Right lobe of liver (tissue), 6 donors: ENCODE data around the gene DBF4B. TPM values are rescaled to one million over a fixed set of nuclear protein-coding genes. Genes with fewer than 3 reads are reported as not detected.

ENCODE experiments used
- ATAC-seq, 4 donors: fragments of 200-7000 bp; cut with Tn5 transposase; one replicate each; pipeline ENCODE4 v1.9.1; 2020; ENCODE audit warnings: mild to moderate bottlenecking in 4 of 4, moderate library complexity in 4 of 4
- DNase-seq, 3 donors: peaks; one replicate each; pipeline ENCODE4 v3.0.0-alpha.2; 2020
- H3K27ac ChIP-seq, 3 donors: fragments of 200-600 bp; one replicate each; pipeline ENCODE4 v1.8.0; 2022
- H3K27me3 ChIP-seq, 2 donors: fragments of 200-600 bp; one replicate each; pipeline ENCODE4 v1.8.0; 2022
- H3K36me3 ChIP-seq, 4 donors: fragments of 200-600 bp; sonication (generic) in 1 of 4; one replicate each; pipeline versions ENCODE4 v1.5.1 to v1.8.0; 2017 to 2022; ENCODE audit warnings: control low read depth in 1 of 4
- H3K4me1 ChIP-seq, 4 donors: fragments of 200-600 bp; sonication (generic) in 1 of 4; one replicate each; pipeline versions ENCODE4 v1.5.1 to v1.8.0; 2017 to 2022; ENCODE audit warnings: control low read depth in 1 of 4
- H3K4me3 ChIP-seq, 3 donors: fragments of 200-600 bp; one replicate each; pipeline ENCODE4 v1.8.0; 2022
- H3K9me3 ChIP-seq, 4 donors: fragments of 200-600 bp; sonication (generic) in 1 of 4; one replicate each; pipeline versions ENCODE4 v1.5.1 to v1.8.0; 2017 to 2022; ENCODE audit warnings: control low read depth in 1 of 4
- POLR2A ChIP-seq: fragments of 450-650 bp; IDR thresholded peaks from one replicate; pipeline ENCODE4 v1.6.1; 2017; ENCODE audit warnings: antibody characterized with exemption, mild to moderate bottlenecking
- WGBS: methylation state at CpG from one replicate; pipeline ENCODE4 v1.1.6; 2018; ENCODE audit warnings: low coverage, low lambda C conversion rate; ENCODE audit not compliant: insufficient coverage; ENCODE audit errors: missing lambda C conversion rate; 5-methylcytosine and 5-hydroxymethylcytosine counted together
- intact Hi-C, 2 donors: fragments of 100-400 bp; cut with DNase I; formaldehyde crosslinking; loops; one replicate each; pipeline versions ENCODE4 v1.11.2 to v1.14.1; 2022
- long read RNA-seq: library from polyadenylated mRNA; unstranded; transcript quantifications from one replicate; pipeline ENCODE4 v2.0.0, GENCODE V29; 2019
- total RNA-seq, 6 experiments: library from RNA; depleted of rRNA in 2 of 6; stranded (reverse); fragments of >200 nt in 2 of 6; fragmentation: NEBNext Ultra II Directional in 3 of 6; extraction: Animal tissue kit (Norgen Biotek cat#: 25700) in 3 of 6; gene quantifications; one replicate each; pipeline versions ENCODE4 v1.1.0 to v1.2.4, GENCODE V29; 2016 to 2023
- TF ChIP-seq, protein P1 (sequence below), 4 donors: fragments of 200-600 bp in 3 of 4; fragments of 450-650 bp in 1 of 4; IDR thresholded peaks; one replicate each; pipeline versions ENCODE4 v1.5.1 to v1.8.0; 2016 to 2022; ENCODE audit warnings: antibody characterized with exemption in 4 of 4, mild to moderate bottlenecking in 2 of 4
- donor health status: DM: no; HTN: yes; CAD: no.
- donor health status: DM: no; HTN: no; CAD: no.
- donor health status: DM: no; HTN: no; CAD: no.
- donor health status: DM: no; HTN: yes; CAD: no.
- donor health status: DM: no; HTN: yes; CAD: no.

DBF4B gene, protein sequence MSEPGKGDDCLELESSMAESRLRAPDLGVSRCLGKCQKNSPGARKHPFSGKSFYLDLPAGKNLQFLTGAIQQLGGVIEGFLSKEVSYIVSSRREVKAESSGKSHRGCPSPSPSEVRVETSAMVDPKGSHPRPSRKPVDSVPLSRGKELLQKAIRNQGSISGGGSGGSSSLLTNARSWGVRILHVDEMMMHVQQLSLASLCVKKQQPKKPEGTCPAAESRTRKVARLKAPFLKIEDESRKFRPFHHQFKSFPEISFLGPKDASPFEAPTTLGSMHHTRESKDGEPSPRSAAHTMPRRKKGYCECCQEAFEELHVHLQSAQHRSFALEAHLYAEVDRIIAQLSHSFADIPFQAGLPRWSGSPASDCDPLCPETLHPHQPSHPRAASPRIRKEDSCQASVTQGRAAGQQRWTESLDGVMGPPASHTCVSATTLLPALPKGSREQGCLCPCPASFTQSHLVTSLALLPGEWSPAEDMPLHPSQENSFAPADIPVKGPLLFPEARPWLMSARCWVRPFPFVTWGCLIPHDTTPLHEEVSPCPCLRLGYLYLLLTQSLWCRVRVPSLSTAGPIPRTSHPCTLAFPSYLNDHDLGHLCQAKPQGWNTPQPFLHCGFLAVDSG
- total RNA-seq, result 1 to 10 TPM in 5 of 6 experiments, under 1 TPM in 1; 0.81 to 2.3 (median 1.7) TPM
- long read RNA-seq, result 0 reads

DNA sequence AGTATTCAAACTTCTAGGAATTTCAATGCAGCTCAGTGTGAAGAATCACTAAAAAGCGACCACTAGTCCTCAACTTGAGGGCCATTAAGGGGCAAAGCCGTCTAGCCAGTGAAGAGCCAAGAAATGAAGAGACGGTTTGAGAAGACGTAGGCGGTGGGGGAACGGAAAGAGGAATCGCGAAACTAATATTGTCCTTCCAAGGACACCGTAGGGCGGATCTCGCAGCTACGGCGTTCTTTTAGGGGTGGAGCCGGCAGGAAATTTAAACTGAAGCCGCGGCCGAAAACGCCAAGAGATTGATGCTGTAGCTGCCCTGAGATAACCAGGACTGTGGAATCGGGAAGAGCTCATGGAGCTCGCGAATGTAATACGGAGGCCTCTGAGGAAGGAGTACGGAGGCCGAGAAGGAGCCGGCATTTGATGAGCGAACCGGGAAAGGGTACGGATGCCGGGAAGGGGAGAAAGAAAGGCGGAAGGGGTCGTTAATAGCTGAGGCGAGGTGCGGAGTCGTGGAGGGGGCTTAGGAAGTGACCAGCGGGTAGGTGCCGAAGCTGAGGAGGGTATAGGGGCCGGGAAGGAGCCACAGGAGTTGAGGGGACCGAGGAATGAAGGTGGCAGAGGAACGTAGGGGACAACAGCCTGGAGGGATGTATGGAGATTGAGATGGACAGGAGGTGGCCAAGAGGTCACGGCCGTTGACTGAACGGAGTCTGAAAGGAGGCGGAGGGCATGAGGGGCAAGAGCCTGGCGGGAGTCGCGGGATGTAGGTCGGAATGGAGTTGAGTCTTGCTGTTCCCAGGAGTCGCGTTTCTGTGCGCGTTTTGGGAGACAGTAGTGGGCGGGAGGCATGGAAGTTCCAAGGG is at the start of gene DBF4B:
Gene DBF4B (plus strand): TSS at position 265 of the 863 bp plus-strand sequence. CDS start 156 bp downstream, at position 421.
- DNase-seq, result peak; percentile 70 to 86 (median 78)

DNA sequence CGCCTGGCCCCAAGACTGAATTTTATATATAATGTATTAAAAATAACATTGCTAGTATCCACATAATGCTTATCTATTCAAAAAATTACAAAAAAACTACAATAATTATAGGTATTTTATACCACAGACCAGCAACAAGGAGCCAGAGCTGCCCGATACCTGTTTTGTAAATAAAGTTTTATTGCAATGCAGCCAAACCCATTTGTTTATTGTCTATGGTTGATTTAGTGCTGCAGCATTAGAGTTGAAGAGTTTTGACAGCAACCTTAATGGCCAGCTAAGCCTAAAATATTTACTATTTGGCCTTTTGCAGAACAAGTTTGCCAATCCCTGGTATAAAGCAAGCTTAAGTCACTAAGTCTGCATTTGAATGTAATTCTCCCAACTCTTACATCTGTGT is 46.6 kb upstream of the DBF4B start:
- Histone ChIP-seq H3K4me3 (no peak overlapping the region), H3K36me3 (no peaks in the 10 kb centered on the region), H3K27ac (no peak overlapping the region), H3K9me3 (no peaks in the 10 kb centered on the region), H3K4me1 (no peaks in the 10 kb centered on the region), H3K27me3 (peaks cover 0 to 8% of the 10 kb centered on the region in 2 donors)
- 85% methylated on average over 2 of the region's 2 CpGs for WGBS
- TF ChIP-seq POLR2A, result no peak
- intact Hi-C loops, result no loop called here
- ATAC-seq (no peak), DNase-seq (no peak)

More for the DNA sequence above, at the start of gene DBF4B:
- H3K4me3 ChIP-seq, result peak within 1 kb of the TSS; percentile 50 to 86 (median 79)
- TF ChIP-seq, protein P1, sequence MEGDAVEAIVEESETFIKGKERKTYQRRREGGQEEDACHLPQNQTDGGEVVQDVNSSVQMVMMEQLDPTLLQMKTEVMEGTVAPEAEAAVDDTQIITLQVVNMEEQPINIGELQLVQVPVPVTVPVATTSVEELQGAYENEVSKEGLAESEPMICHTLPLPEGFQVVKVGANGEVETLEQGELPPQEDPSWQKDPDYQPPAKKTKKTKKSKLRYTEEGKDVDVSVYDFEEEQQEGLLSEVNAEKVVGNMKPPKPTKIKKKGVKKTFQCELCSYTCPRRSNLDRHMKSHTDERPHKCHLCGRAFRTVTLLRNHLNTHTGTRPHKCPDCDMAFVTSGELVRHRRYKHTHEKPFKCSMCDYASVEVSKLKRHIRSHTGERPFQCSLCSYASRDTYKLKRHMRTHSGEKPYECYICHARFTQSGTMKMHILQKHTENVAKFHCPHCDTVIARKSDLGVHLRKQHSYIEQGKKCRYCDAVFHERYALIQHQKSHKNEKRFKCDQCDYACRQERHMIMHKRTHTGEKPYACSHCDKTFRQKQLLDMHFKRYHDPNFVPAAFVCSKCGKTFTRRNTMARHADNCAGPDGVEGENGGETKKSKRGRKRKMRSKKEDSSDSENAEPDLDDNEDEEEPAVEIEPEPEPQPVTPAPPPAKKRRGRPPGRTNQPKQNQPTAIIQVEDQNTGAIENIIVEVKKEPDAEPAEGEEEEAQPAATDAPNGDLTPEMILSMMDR (IDR thresholded peaks at IDR 0.05), result peak in 1 of 4 donors; percentile 21
- no peak for TF ChIP-seq POLR2A
- peak; percentile 89 to 98 (median 98) for ATAC-seq
- no peaks in the 10 kb centered on the region for H3K9me3 ChIP-seq
- WGBS, result under 1% methylated on average over 52 of the region's 52 CpGs
- intact Hi-C loops, result no loop called here
- H3K4me1 ChIP-seq, result peaks cover 0 to 10% (median 3%) of the 10 kb centered on the region in 4 donors
- peak within 1 kb of the TSS in 2 of 3 donors; percentile 2 to 14 for H3K27ac ChIP-seq
- no peaks in the 10 kb centered on the region for H3K36me3 ChIP-seq
- no peaks in the 10 kb centered on the region for H3K27me3 ChIP-seq

DNA sequence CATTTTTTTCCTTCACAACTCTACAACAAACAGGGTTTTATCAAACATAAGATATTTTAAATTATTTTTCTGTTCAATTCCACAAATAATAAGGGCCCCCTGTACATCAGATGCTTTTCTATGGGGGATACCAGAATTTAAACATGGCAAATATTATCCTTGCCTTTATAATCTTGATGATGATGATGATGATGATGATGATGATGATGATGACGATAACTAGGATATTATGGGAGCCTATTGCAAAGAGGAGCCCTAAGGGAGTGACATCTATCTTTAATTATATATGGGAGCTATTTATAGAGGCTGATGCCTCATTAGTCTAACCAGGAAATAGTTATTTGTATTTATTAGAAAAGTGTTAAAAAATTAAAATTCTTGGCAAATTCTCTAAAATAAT is 45.4 kb upstream of the DBF4B start:
- TF ChIP-seq, protein P1 (IDR thresholded peaks at IDR 0.05), result no peak
- TF ChIP-seq POLR2A, result no peak
- WGBS, result 50% methylated on average over 1 of the region's 1 CpG

DNA sequence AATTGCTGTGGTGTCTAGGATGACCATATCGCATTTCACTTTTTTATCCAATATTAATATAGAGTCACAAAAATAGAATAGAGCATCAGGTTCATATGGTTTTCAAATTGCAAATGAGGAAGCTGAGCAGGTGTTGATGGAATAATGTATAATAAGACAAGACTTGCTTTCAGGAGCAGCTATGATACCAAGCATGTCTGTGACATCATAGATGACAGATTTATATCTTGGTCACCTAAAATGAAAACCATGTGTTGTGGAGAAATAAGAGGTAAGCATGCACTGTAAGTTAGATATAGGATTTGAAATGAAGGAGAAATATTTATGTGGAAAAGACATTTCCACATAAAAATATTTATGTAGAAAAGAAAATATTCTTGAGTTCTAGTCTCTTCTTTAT is 43.6 kb upstream of the DBF4B start:
- intact Hi-C loops, result no loop called here
- WGBS, result 85% methylated on average over 1 of the region's 1 CpG

More for the DNA sequence above, 45.4 kb upstream of the DBF4B start:
- Histone ChIP-seq H3K27me3 (peaks cover 0 to 8% of the 10 kb centered on the region in 2 donors), H3K4me1 (no peaks in the 10 kb centered on the region), H3K36me3 (no peaks in the 10 kb centered on the region), H3K9me3 (no peaks in the 10 kb centered on the region), H3K27ac (no peak overlapping the region), H3K4me3 (no peak overlapping the region)
- DNase-seq (no peak), ATAC-seq (no peak)
- intact Hi-C loops, result no loop called here

More for the DNA sequence above, 43.6 kb upstream of the DBF4B start:
- no peaks in the 10 kb centered on the region for H3K9me3 ChIP-seq
- H3K4me1 ChIP-seq, result no peaks in the 10 kb centered on the region
- peaks cover 0 to 3% of the 10 kb centered on the region in 2 donors for H3K27me3 ChIP-seq
- ATAC-seq (no peak), DNase-seq (no peak)
- no peak overlapping the region for H3K4me3 ChIP-seq
- no peak for TF ChIP-seq POLR2A
- TF ChIP-seq, protein P1 (IDR thresholded peaks at IDR 0.05), result no peak
- H3K27ac ChIP-seq, result no peak overlapping the region
- no peaks in the 10 kb centered on the region for H3K36me3 ChIP-seq
